Stomach smooth muscle (tissue), 2 donors: ENCODE results near the gene GH2.
"Not testable (repeated sequence)": the region's sequence is repeated elsewhere in the genome, so short reads cannot be mapped to it uniquely, and the experiment has no call there.

Experiments
- H3K27ac ChIP-seq: one replicate; pipeline ENCODE4 v1.7.0; 2013; ENCODE audit warnings: mild to moderate bottlenecking, low read length, inconsistent platforms
- H3K27me3 ChIP-seq, 2 donors: one replicate each; pipeline ENCODE4 v1.7.0; 2013; ENCODE audit warnings: low read length in 2 of 2; ENCODE audit not compliant: insufficient read depth in 2 of 2, control insufficient read depth in 1 of 2
- H3K36me3 ChIP-seq, 2 donors: one replicate each; pipeline ENCODE4 v1.7.0; 2013; ENCODE audit warnings: low read length in 2 of 2; ENCODE audit not compliant: control insufficient read depth in 2 of 2, insufficient read depth in 2 of 2
- H3K4me1 ChIP-seq: one replicate; pipeline ENCODE4 v1.7.0; 2013; ENCODE audit warnings: low read length; ENCODE audit not compliant: control insufficient read depth, insufficient read depth
- H3K4me3 ChIP-seq, 2 donors: one replicate each; pipeline ENCODE4 v1.7.0; 2013; ENCODE audit warnings: low read length in 2 of 2
- H3K9ac ChIP-seq, 2 donors: one replicate each; pipeline ENCODE4 v1.7.0; 2013; ENCODE audit warnings: low read length in 2 of 2, mild to moderate bottlenecking in 1 of 2
- H3K9me3 ChIP-seq, 2 donors: one replicate each; pipeline ENCODE4 v1.7.0; 2013; ENCODE audit warnings: low read length in 2 of 2; ENCODE audit not compliant: control insufficient read depth in 2 of 2
- donor health status: healthy.
- donor health status: Pancreatic carcinoma.

Gene GH2

DNA sequence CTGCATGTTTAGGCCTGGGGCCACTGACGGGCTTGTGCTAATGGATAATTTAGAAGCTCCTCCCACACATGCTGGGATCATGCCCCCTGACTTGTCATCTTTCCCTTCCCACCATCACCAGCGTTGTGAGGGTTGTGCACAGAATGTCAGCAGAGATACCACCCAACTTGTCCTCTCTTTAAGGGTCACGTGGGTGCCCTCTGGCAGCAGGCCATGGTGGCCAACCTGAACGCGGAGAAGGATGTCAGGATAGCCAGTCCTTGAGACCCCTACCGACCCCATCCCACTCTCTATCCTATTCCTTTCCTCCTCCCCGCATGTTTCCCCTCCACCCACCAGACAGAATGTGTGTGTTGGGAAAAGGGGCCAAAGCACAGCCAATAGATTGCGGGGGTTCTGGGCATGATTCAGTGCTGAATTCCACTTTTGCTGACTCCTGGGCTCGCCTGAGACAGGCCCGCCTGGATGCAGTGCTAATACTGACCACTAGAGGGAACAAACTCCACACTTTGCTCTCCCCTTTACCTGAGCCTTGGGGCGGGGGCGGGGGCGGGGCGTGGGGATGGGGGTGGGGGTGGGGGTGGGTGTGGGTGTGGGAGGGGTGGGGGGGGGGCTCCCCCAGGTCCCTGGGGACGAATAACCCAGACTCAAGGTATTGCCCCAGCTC is at the start of gene GH2:
Gene GH2 (minus strand): TSS at position 10 of the 667 bp plus-strand sequence. CDS start 143 bp downstream, outside the sequence.
- Histone ChIP-seq H3K9ac (no peak within 1 kb of the TSS), H3K36me3 (no peaks in the 10 kb centered on the region), H3K27me3 (no peaks in the 10 kb centered on the region), H3K9me3 (no peaks in the 10 kb centered on the region), H3K27ac (no peak within 1 kb of the TSS), H3K4me3 (no peak within 1 kb of the TSS), H3K4me1 (no peaks in the 10 kb centered on the region)

DNA sequence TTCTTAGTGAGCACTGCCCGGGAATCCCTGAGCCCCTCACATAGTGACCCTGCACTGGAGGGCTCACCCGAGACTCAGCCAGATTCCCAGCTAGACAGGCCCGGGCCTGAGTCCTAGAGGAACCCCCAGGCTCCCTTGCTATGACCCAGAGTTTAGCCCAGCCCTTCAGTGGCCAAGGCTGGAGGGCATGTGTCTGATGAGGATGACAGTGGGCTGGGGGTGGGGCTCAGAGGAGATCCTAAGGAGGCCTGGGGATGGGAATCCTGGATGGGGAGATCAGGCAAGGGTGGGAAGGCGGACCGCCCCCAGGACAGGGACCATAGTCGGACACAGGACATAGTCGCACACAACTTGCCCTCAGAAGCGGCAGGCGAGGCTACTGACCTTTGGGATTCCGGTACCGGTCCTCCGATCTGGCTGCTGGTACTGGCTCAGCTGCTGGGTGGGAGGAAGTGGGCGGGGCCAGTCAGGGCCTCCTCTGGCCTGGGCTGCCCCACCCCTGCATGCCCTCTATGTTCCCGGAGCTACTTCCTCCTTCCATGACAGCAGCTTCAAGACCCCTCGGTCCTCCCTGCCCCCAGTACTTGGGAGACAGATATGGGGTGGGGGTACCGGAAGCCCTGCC is 49.3 kb upstream of the GH2 start:
- no peaks in the 10 kb centered on the region for H3K36me3 ChIP-seq
- no peaks in the 10 kb centered on the region for H3K27me3 ChIP-seq
- H3K9me3 ChIP-seq = no peaks in the 10 kb centered on the region
- peaks cover 3% of the 10 kb centered on the region for H3K4me1 ChIP-seq
- H3K27ac ChIP-seq = no peak overlapping the region
- peak overlapping the region in 1 of 2 donors; percentile 3 for H3K4me3 ChIP-seq
- H3K9ac ChIP-seq = no peak overlapping the region

DNA sequence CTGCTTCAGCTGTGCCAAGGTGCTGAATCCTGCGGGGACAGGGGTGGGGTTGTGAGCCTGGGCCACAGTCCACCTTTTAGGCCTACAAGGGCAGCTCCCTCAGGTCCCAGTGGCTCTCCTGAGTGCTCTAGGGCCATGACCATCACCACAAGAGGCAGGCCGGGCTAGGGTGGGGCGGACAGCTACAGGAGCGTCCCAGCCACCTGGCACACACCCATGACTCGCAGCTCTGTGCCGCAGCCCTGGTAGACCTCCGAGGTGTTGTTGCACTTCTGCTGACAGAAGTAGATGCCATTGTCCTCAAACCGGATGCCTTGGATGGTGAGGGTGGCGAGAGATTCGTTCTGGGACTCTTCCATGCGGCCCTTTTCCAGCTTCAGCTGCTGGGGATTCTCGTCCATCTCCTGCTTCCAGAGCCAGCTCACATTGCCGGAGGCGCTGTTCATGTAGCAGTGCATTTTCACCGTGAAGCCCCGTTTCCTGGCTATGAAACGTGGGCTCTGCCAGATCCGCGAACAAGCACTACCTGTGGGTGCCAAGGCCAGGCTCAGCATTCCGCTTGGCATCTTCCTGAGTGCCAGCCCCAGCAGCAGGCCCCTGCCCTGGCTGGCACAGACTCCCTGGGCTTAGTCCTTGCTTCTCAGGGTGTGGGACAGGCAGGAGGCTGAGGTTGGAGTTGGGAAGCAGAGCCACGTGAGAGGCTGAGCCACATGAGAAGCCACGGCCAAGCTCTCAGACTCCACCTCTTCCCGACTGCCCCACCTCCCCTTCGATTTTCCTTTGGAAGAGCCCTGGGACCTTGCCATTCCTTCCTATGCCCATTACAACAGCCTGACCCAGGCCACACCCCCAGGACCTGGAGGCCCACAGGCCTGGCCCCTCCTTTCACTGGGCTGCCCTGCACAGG is 48.4 kb upstream of the GH2 start:
- no peaks in the 10 kb centered on the region for H3K9me3 ChIP-seq
- no peak overlapping the region for H3K9ac ChIP-seq
- H3K36me3 ChIP-seq = no peaks in the 10 kb centered on the region
- no peak overlapping the region for H3K27ac ChIP-seq
- peaks cover 3% of the 10 kb centered on the region for H3K4me1 ChIP-seq
- no peak overlapping the region for H3K4me3 ChIP-seq
- no peaks in the 10 kb centered on the region for H3K27me3 ChIP-seq

DNA sequence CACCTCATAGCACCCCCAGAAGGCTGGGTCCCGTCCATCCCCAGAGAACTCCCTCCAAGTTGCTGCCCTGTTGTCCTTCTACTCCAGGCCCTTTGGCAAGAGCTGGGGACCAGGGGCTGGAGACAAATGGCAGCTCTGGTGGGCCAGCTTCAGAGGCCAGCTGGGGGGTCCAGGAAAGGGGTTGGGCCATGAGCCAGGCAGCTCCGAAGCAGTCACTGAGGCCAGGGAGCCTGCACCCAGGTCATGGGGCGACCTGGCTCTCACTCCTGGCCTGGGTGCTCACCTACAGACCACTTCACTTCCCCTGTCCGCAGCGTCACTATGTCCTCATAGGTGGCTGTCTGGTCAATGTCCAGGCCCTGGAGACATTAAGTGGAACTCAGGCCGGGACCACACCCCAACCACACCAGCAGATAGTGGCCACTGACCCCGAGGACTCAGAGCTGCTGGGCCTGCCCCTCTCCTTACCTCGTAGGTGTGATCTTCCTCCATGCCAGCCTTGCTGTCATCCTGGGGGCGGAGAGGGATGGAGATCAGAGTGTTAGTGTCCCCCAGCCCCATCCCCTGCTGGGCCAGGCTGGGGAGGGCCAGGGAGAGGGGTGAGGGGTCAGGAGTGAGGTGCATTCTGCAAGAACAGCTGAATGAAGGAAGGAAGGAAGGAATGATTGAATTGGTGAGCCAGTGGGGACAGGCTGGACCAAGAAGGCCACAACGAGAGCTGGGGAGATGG is 47.4 kb upstream of the GH2 start:
- no peak overlapping the region for H3K9ac ChIP-seq
- no peaks in the 10 kb centered on the region for H3K9me3 ChIP-seq
- no peaks in the 10 kb centered on the region for H3K36me3 ChIP-seq
- H3K4me3 ChIP-seq = no peak overlapping the region
- no peak overlapping the region for H3K27ac ChIP-seq
- no peaks in the 10 kb centered on the region for H3K27me3 ChIP-seq
- peaks cover 3% of the 10 kb centered on the region for H3K4me1 ChIP-seq

DNA sequence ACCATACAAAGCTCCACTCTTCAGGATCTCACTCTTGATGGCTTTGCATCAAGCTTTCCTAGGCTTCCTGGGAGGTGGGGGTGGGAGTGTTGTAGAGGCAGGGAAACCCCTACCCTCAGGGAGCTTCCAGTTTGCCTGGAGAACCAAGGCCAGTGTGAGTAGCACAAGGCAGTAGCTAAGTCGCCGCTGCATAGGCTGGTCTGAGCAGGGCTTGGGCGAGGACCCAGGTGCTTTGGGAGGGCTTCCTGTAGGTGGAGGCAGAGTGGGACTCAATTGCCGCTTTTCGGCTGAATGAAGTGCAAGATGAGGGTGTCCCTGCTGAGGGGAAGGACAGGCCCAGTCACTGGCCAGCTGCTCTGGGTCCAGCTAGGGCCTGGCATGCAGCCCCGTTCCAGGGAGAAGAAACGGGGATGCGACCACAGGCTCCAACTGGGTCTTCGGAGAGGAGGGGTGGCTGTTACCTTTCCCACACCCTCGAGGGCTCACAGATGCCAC is 46.5 kb upstream of the GH2 start:
- H3K4me3 ChIP-seq = no peak overlapping the region
- no peaks in the 10 kb centered on the region for H3K9me3 ChIP-seq
- no peaks in the 10 kb centered on the region for H3K27me3 ChIP-seq
- peaks cover 3% of the 10 kb centered on the region for H3K4me1 ChIP-seq
- no peaks in the 10 kb centered on the region for H3K36me3 ChIP-seq
- H3K27ac ChIP-seq = no peak overlapping the region
- no peak overlapping the region for H3K9ac ChIP-seq

DNA sequence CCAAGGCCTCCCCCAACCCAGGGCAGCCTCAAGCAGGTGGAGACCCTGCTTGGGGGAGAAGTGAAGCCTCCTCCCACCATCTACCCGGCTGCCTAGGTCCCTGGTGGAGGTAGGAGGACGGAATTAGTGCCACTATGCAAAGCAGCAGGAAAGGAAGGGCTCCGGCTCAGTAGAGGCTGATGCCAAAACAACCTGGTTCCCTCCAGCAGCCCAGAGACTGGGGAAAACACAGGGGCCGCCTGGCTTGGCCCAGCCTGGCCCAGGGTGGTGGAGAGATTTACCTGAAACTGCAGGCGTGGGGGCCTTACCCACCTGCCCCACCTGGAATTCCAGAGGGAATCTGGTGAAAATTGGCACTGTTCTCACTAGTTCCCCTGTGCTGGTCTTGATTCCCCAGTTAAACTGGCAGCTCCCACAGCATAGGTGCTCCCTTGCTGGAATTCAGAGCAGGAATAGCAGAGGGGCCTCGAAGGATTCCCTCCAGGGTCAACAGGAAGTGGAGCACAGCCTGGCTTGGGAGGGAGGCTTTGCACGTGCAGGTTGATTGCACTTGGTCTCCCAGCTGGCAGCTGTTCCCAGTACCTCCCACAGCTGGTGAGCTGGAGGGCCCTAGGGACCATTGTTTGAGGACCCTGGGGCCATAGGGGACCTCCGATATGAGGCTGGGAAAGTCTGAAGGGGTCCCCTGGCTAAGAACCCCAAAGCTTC is 45.9 kb upstream of the GH2 start:
- Histone ChIP-seq H3K27me3 (no peaks in the 10 kb centered on the region), H3K4me3 (no peak overlapping the region), H3K27ac (no peak overlapping the region), H3K9me3 (no peaks in the 10 kb centered on the region), H3K4me1 (peaks cover 3% of the 10 kb centered on the region), H3K36me3 (no peaks in the 10 kb centered on the region), H3K9ac (no peak overlapping the region)

DNA sequence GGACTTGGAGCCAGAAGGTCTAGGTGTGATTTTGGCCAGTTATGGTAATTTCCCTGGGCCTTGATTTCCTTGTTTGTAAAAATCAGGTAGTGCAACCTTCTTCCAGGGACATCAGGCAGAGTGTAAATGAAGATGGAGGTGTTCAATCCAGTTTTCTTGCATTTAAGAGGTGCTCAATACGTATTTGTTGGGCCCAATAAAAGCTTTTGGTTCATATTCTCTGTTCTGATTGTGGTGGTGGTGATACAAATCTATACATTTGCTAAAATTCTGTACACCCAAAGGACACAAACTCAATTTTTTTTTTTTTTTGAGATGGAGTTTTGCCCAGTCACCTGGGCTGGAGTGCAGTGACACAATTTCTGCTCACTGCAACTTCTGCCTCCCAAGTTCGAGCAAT is 44.4 kb upstream of the GH2 start:
- no peak overlapping the region for H3K4me3 ChIP-seq
- H3K27ac ChIP-seq = no peak overlapping the region
- no peaks in the 10 kb centered on the region for H3K27me3 ChIP-seq

DNA sequence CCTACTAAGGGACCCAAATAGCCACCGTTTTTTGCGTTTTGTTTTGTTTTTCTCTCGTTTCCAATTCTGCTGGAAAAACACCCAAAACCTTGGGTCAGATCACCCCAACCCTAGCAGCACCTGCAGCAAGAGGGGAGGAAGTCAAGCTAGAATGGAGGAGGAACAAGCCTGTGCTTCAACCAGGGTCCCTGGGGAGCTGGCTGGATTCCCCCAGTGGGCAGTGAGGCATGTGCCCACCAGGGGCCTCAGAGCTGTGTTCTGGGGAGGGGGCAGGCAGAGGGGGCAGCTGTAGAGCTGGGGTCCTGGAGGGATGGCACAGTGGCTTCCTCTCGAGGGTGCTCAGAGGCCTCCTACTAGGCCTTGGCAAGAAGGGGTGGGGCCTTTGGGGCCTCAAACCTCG is 43.9 kb upstream of the GH2 start:
- Histone ChIP-seq H3K4me3 (no peak overlapping the region), H3K36me3 (no peaks in the 10 kb centered on the region), H3K9me3 (no peaks in the 10 kb centered on the region), H3K4me1 (no peaks in the 10 kb centered on the region), H3K27me3 (no peaks in the 10 kb centered on the region), H3K9ac (no peak overlapping the region), H3K27ac (no peak overlapping the region)

More for the DNA sequence above, 44.4 kb upstream of the GH2 start:
- no peaks in the 10 kb centered on the region for H3K36me3 ChIP-seq
- no peak overlapping the region for H3K9ac ChIP-seq
- no peaks in the 10 kb centered on the region for H3K9me3 ChIP-seq
- H3K4me1 ChIP-seq = no peaks in the 10 kb centered on the region

DNA sequence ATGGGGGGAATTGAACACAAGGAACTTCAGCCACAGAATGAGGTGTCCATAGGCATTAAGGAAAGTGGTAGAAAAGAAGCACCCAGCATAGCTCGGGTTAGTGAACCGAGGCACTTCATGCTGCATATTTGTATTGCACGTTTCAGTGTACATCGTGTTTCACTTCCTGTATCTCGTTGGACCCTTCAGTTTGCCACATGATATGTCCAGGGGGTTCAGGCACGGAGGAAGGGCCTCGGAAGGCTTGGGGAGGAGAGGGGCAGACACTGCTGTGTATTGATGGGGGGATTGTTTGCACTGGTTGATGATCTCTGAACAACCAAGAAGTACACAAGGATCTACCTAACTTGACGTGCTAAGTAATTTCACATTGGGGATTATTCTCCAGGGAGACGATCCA is 40.7 kb upstream of the GH2 start:
- not testable (repeated sequence) for H3K4me3 ChIP-seq, H3K27ac ChIP-seq, H3K9ac ChIP-seq, H3K4me1 ChIP-seq, H3K36me3 ChIP-seq, H3K9me3 ChIP-seq, H3K27me3 ChIP-seq

DNA sequence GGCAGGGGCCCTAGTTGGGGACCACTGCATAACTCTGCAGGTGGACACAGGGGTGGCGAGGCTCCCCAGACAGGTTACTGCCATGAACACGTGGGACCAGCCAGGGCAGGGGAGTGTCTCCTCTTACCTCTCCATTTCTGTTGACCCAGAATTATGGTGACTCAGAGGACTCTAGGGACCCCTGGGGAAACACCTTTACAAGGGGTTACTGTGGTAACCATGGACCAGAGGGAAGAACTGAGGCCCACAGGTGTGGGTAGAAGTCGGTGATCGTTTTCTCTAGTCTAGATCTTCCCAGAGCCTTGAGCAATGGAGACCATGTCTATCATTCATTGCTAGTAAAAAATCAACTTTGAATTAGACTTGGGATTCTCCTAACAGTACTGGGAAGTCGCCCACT is 39.0 kb upstream of the GH2 start:
- H3K27me3 ChIP-seq, H3K4me1 ChIP-seq, H3K9me3 ChIP-seq, H3K36me3 ChIP-seq, H3K4me3 ChIP-seq, H3K9ac ChIP-seq, H3K27ac ChIP-seq: not testable (repeated sequence)
